ENCODE results near the gene STIM1.

The STIM1 gene

GRCh38 chr11:4044976-4045646, 189.6 kb downstream of the STIM1 start:
- no peak overlapping the region for H3K9ac ChIP-seq (ENCODE audit: low read length)
- no peak overlapping the region for H3K27ac ChIP-seq (ENCODE audit: low read depth, low read length, poor library complexity, severe bottlenecking)
- no peaks in the 10 kb centered on the region for H3F3A ChIP-seq (ENCODE audit: insufficient read depth, low read length)
- no peaks in the 10 kb centered on the region for H3K27me3 ChIP-seq (ENCODE audit: insufficient read depth, low read length)
- H3K4me2 ChIP-seq (ENCODE audit: low read length): no peak overlapping the region
- TF ChIP-seq EZH2 (IDR thresholded peaks at IDR 0.05; ENCODE audit: borderline replicate concordance, low read length): no peak
- TF ChIP-seq CTCF (IDR thresholded peaks at IDR 0.05; ENCODE audit: low read length): no peak
- no peaks in the 10 kb centered on the region for H3K79me2 ChIP-seq (ENCODE audit: insufficient read depth, low read length)
- H2AFZ ChIP-seq (ENCODE audit: low read length): no peak overlapping the region
- no peaks in the 10 kb centered on the region for H3K9me3 ChIP-seq (ENCODE audit: low read length)
- no peaks in the 10 kb centered on the region for H3K36me3 ChIP-seq (ENCODE audit: insufficient read depth, low read length)
- H3K9me2 ChIP-seq (ENCODE audit: low read depth, low read length): no peaks in the 10 kb centered on the region
- H4K20me1 ChIP-seq (ENCODE audit: insufficient read depth, low read length): no peaks in the 10 kb centered on the region
- no peaks in the 10 kb centered on the region for H3K4me1 ChIP-seq (ENCODE audit: insufficient read depth, low read length, severe bottlenecking)
- H3K4me3 ChIP-seq (ENCODE audit: low read depth, low read length, poor library complexity, severe bottlenecking): no peak overlapping the region

GRCh38 chr11:4048340-4048739, 192.9 kb downstream of the STIM1 start:
- Histone ChIP-seq H3K27ac (ENCODE audit: low read depth, low read length, poor library complexity, severe bottlenecking) (no peak overlapping the region), H3F3A (ENCODE audit: insufficient read depth, low read length) (no peaks in the 10 kb centered on the region), H3K4me3 (ENCODE audit: low read depth, low read length, poor library complexity, severe bottlenecking) (no peak overlapping the region), H3K27me3 (ENCODE audit: insufficient read depth, low read length) (no peaks in the 10 kb centered on the region), H3K9me2 (ENCODE audit: low read depth, low read length) (no peaks in the 10 kb centered on the region), H2AFZ (ENCODE audit: low read length) (no peak overlapping the region), H3K9ac (ENCODE audit: low read length) (no peak overlapping the region), H4K20me1 (ENCODE audit: insufficient read depth, low read length) (no peaks in the 10 kb centered on the region), H3K4me1 (ENCODE audit: insufficient read depth, low read length, severe bottlenecking) (no peaks in the 10 kb centered on the region), H3K79me2 (ENCODE audit: insufficient read depth, low read length) (no peaks in the 10 kb centered on the region), H3K4me2 (ENCODE audit: low read length) (no peak overlapping the region), H3K36me3 (ENCODE audit: insufficient read depth, low read length) (no peaks in the 10 kb centered on the region), H3K9me3 (ENCODE audit: low read length) (no peaks in the 10 kb centered on the region)
- no peak for TF ChIP-seq EZH2 (IDR thresholded peaks at IDR 0.05; ENCODE audit: borderline replicate concordance, low read length)
- TF ChIP-seq CTCF (IDR thresholded peaks at IDR 0.05; ENCODE audit: low read length): no peak

GRCh38 chr11:4049006-4049405, 193.5 kb downstream of the STIM1 start:
- Histone ChIP-seq H3K27me3 (ENCODE audit: insufficient read depth, low read length) (no peaks in the 10 kb centered on the region), H3K4me1 (ENCODE audit: insufficient read depth, low read length, severe bottlenecking) (no peaks in the 10 kb centered on the region), H3K36me3 (ENCODE audit: insufficient read depth, low read length) (no peaks in the 10 kb centered on the region), H3K9ac (ENCODE audit: low read length) (no peak overlapping the region), H3K79me2 (ENCODE audit: insufficient read depth, low read length) (no peaks in the 10 kb centered on the region), H3K27ac (ENCODE audit: low read depth, low read length, poor library complexity, severe bottlenecking) (no peak overlapping the region), H3K9me3 (ENCODE audit: low read length) (no peaks in the 10 kb centered on the region), H3F3A (ENCODE audit: insufficient read depth, low read length) (no peaks in the 10 kb centered on the region), H3K4me3 (ENCODE audit: low read depth, low read length, poor library complexity, severe bottlenecking) (no peak overlapping the region), H3K4me2 (ENCODE audit: low read length) (no peak overlapping the region), H2AFZ (ENCODE audit: low read length) (no peak overlapping the region), H4K20me1 (ENCODE audit: insufficient read depth, low read length) (no peaks in the 10 kb centered on the region), H3K9me2 (ENCODE audit: low read depth, low read length) (no peaks in the 10 kb centered on the region)
- TF ChIP-seq EZH2 (IDR thresholded peaks at IDR 0.05; ENCODE audit: borderline replicate concordance, low read length) (no peak), CTCF (IDR thresholded peaks at IDR 0.05; ENCODE audit: low read length) (no peak)

Measured in OCI-LY1 (cell line).